Neural cell (in vitro differentiated cells): Measurements from ENCODE around the gene ZNF22. TPM values are rescaled to one million over a fixed set of nuclear protein-coding genes. Genes with fewer than 3 reads are reported as not detected.

Experiments
- H2AFZ ChIP-seq: fragments of 200-600, 300-800 bp; sonication (generic), shearing (Covaris generic); 2 replicates; pipeline ENCODE4 v1.6.0; 2014; ENCODE audit warnings: low read depth, mild to moderate bottlenecking, antibody characterized with exemption, low read length, moderate library complexity
- H3F3A ChIP-seq: fragments of 200-600 bp; shearing (Covaris generic); 2 replicates; pipeline ENCODE4 v1.6.1; 2016; ENCODE audit warnings: mild to moderate bottlenecking, moderate library complexity, mixed read lengths, antibody characterized with exemption, low read length; ENCODE audit not compliant: insufficient read depth, poor library complexity, severe bottlenecking
- H3K27ac ChIP-seq: fragments of 200-600, 300-800 bp; sonication (generic), shearing (Covaris generic); 2 replicates; pipeline ENCODE4 v1.5.1; 2014; ENCODE audit warnings: mild to moderate bottlenecking, low read length, moderate library complexity
- H3K27me3 ChIP-seq: fragments of 300-800, 200-600 bp; sonication (generic), shearing (Covaris generic); 2 replicates; pipeline ENCODE4 v1.6.0; 2014; ENCODE audit warnings: mild to moderate bottlenecking, low read depth, low read length, moderate library complexity; ENCODE audit not compliant: insufficient read depth
- H3K36me3 ChIP-seq: fragments of 300-800, 200-600 bp; sonication (generic), shearing (Covaris generic); 2 replicates; pipeline ENCODE4 v1.5.1; 2014; ENCODE audit warnings: mild to moderate bottlenecking, antibody characterized with exemption, low read length, moderate library complexity; ENCODE audit not compliant: insufficient read depth
- H3K4me2 ChIP-seq: fragments of 300-800, 200-600 bp; sonication (generic), shearing (Covaris generic); 2 replicates; pipeline ENCODE4 v1.6.0; 2014; ENCODE audit warnings: mild to moderate bottlenecking, low read length
- H3K4me3 ChIP-seq: fragments of 300-800, 200-600 bp; sonication (generic), shearing (Covaris generic); 2 replicates; pipeline ENCODE4 v1.5.1; 2014; ENCODE audit warnings: mild to moderate bottlenecking, low read length, moderate library complexity
- H3K79me2 ChIP-seq: fragments of 200-600 bp; shearing (Covaris generic); replicated peaks from 2 replicates; pipeline ENCODE4 v1.6.0; 2014; ENCODE audit warnings: mild to moderate bottlenecking, low read length, moderate library complexity; ENCODE audit not compliant: insufficient read depth
- H3K9ac ChIP-seq: fragments of 300-800, 200-600 bp; sonication (generic), shearing (Covaris generic); 2 replicates; pipeline ENCODE4 v1.6.1; 2016; ENCODE audit warnings: mild to moderate bottlenecking, low read length, mixed read lengths
- H3K9me2 ChIP-seq: fragments of 200-600 bp; shearing (Covaris generic); 2 replicates; pipeline ENCODE4 v1.6.1; 2016; ENCODE audit warnings: mild to moderate bottlenecking, low read length, mixed read lengths; ENCODE audit not compliant: insufficient read depth
- H3K9me3 ChIP-seq: fragments of 200-600, 300-800 bp; sonication (generic), shearing (Covaris generic); 2 replicates; pipeline ENCODE4 v1.6.1; 2016; ENCODE audit warnings: mild to moderate bottlenecking, mixed run types, low read length, moderate library complexity, mixed read lengths
- H4K20me1 ChIP-seq: fragments of 200-600 bp; shearing (Covaris generic); 2 replicates; pipeline ENCODE4 v1.6.1; 2016; ENCODE audit warnings: mild to moderate bottlenecking, mixed run types; ENCODE audit not compliant: insufficient read depth
- EP300 ChIP-seq: fragments of 450-650 bp; conservative IDR thresholded peaks from 2 replicates; pipeline ENCODE4 v1.6.1; 2014; ENCODE audit warnings: antibody characterized with exemption, mild to moderate bottlenecking, moderate library complexity; ENCODE audit not compliant: poor library complexity, severe bottlenecking
- EZH2 ChIP-seq: fragments of 200-600, 300-800 bp; shearing (Covaris generic), sonication (generic); IDR thresholded peaks from 2 replicates; pipeline ENCODE4 v1.6.1; 2014; ENCODE audit warnings: antibody characterized with exemption, low read length, borderline replicate concordance, mild to moderate bottlenecking; ENCODE audit not compliant: insufficient read depth, poor library complexity, severe bottlenecking
- MXI1 ChIP-seq: fragments of 450-650 bp; conservative IDR thresholded peaks from 2 replicates; pipeline ENCODE4 v1.6.1; 2014; ENCODE audit warnings: antibody characterized with exemption, mild to moderate bottlenecking; ENCODE audit not compliant: poor library complexity, severe bottlenecking
- POLR2AphosphoS5 ChIP-seq: IDR thresholded peaks from 2 replicates; pipeline ENCODE4 v1.6.1; 2012
- RAD21 ChIP-seq: fragments of 450-650 bp; conservative IDR thresholded peaks from 2 replicates; pipeline ENCODE4 v1.6.1; 2014; ENCODE audit warnings: antibody characterized with exemption, mild to moderate bottlenecking, moderate library complexity
- SMC3 ChIP-seq: fragments of 450-650 bp; conservative IDR thresholded peaks from 2 replicates; pipeline ENCODE4 v1.6.1; 2014; ENCODE audit warnings: antibody characterized with exemption, mild to moderate bottlenecking, moderate library complexity; ENCODE audit not compliant: poor library complexity
- TAF1 ChIP-seq: IDR thresholded peaks from 2 replicates; pipeline ENCODE4 v1.6.1; 2012; ENCODE audit warnings: low read depth
- polyA plus RNA-seq: library from polyadenylated mRNA; depleted of rRNA; stranded (reverse); fragments of >200 nt; gene quantifications from 2 replicates; pipeline ENCODE4 v1.2.3, GENCODE V29; 2014
- TF ChIP-seq, protein P1 (sequence below): IDR thresholded peaks from 2 replicates; pipeline ENCODE4 v1.6.1; 2012; ENCODE audit warnings: borderline replicate concordance
- TF ChIP-seq, protein P2 (sequence below): fragments of 450-650 bp; IDR thresholded peaks from 2 replicates; pipeline ENCODE4 v1.5.1; 2014; ENCODE audit warnings: antibody characterized with exemption, mild to moderate bottlenecking, moderate library complexity; ENCODE audit not compliant: poor library complexity, severe bottlenecking

Gene ZNF22
- polyA plus RNA-seq, 1 donor from 2014 or later = 32.9 TPM

DNA sequence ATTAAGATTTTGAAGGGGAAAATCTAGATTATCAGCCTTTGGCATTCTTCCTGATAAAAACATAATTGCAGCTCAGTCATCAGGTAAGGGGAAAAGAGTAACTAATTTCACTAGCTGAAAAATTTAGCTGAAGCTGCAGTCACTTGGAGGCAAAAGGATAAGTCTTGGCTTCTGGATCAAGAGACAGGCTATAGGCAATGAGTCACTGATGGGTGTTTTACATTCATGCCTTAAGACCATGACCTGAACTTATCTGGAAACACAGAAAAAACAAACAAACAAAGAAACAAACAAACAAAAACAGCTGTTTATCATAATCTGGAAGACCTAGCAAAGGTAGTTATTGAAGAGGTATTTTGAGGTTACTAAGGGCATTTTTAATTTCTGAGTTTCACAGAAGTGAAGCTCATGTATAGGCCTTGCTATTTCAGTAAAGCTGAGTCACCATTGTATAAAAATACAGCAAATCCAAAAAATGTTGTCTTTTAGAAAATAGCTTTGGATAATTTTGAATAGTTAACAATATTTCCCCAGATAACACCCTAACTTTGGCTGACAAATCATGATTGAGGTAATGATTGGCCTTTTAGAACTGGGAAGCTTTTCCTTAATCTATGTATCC is 40.3 kb downstream of the ZNF22 start:
- no peak overlapping the region for H2AFZ ChIP-seq
- no peak overlapping the region for H3K27ac ChIP-seq
- H3K9me2 ChIP-seq = no peaks in the 10 kb centered on the region
- no peaks in the 10 kb centered on the region for H4K20me1 ChIP-seq
- no peak overlapping the region for H3K4me2 ChIP-seq
- H3K79me2 ChIP-seq = no peaks in the 10 kb centered on the region
- no peak overlapping the region for H3K4me3 ChIP-seq
- no peaks in the 10 kb centered on the region for H3K36me3 ChIP-seq
- no peak overlapping the region for H3K9ac ChIP-seq
- TF ChIP-seq MXI1 = no peak
- TF ChIP-seq, protein P1, sequence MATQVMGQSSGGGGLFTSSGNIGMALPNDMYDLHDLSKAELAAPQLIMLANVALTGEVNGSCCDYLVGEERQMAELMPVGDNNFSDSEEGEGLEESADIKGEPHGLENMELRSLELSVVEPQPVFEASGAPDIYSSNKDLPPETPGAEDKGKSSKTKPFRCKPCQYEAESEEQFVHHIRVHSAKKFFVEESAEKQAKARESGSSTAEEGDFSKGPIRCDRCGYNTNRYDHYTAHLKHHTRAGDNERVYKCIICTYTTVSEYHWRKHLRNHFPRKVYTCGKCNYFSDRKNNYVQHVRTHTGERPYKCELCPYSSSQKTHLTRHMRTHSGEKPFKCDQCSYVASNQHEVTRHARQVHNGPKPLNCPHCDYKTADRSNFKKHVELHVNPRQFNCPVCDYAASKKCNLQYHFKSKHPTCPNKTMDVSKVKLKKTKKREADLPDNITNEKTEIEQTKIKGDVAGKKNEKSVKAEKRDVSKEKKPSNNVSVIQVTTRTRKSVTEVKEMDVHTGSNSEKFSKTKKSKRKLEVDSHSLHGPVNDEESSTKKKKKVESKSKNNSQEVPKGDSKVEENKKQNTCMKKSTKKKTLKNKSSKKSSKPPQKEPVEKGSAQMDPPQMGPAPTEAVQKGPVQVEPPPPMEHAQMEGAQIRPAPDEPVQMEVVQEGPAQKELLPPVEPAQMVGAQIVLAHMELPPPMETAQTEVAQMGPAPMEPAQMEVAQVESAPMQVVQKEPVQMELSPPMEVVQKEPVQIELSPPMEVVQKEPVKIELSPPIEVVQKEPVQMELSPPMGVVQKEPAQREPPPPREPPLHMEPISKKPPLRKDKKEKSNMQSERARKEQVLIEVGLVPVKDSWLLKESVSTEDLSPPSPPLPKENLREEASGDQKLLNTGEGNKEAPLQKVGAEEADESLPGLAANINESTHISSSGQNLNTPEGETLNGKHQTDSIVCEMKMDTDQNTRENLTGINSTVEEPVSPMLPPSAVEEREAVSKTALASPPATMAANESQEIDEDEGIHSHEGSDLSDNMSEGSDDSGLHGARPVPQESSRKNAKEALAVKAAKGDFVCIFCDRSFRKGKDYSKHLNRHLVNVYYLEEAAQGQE = no peak
- TF ChIP-seq POLR2AphosphoS5 = no peak
- TF ChIP-seq, protein P2, sequence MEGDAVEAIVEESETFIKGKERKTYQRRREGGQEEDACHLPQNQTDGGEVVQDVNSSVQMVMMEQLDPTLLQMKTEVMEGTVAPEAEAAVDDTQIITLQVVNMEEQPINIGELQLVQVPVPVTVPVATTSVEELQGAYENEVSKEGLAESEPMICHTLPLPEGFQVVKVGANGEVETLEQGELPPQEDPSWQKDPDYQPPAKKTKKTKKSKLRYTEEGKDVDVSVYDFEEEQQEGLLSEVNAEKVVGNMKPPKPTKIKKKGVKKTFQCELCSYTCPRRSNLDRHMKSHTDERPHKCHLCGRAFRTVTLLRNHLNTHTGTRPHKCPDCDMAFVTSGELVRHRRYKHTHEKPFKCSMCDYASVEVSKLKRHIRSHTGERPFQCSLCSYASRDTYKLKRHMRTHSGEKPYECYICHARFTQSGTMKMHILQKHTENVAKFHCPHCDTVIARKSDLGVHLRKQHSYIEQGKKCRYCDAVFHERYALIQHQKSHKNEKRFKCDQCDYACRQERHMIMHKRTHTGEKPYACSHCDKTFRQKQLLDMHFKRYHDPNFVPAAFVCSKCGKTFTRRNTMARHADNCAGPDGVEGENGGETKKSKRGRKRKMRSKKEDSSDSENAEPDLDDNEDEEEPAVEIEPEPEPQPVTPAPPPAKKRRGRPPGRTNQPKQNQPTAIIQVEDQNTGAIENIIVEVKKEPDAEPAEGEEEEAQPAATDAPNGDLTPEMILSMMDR = no peak
- TF ChIP-seq TAF1 = no peak
- TF ChIP-seq EZH2 = no peak
- TF ChIP-seq SMC3 = no peak
- TF ChIP-seq EP300 = no peak
- TF ChIP-seq RAD21 = no peak
- H3K9me3 ChIP-seq = no peaks in the 10 kb centered on the region
- no peaks in the 10 kb centered on the region for H3F3A ChIP-seq
- H3K27me3 ChIP-seq = no peaks in the 10 kb centered on the region

DNA sequence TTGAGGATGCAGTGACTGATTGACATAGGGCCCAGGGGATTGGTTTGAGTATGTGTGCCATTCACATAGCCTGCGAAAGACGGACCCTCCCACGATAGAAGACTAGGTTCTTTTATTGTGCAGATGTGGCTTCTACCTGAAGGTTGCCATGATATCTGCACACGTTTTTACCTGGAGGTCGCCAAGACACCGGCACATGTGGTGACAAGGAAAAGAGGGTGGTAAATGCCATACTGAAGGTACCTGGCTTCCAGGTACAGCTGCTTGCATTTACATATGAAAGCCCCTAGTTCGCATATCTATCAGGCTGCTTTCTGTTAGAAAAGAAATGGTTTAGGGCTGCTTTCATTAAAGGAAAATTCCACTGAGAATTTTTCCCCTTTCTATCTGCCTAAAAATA is 43.6 kb downstream of the ZNF22 start:
- Histone ChIP-seq H3K27me3 (no peaks in the 10 kb centered on the region), H2AFZ (no peak overlapping the region), H3K27ac (no peak overlapping the region), H3F3A (no peaks in the 10 kb centered on the region), H3K4me2 (no peak overlapping the region), H3K9me3 (no peaks in the 10 kb centered on the region), H3K36me3 (no peaks in the 10 kb centered on the region), H3K9me2 (no peaks in the 10 kb centered on the region), H3K79me2 (no peaks in the 10 kb centered on the region), H4K20me1 (no peaks in the 10 kb centered on the region), H3K4me3 (no peak overlapping the region), H3K9ac (no peak overlapping the region)
- no peak for TF ChIP-seq MXI1
- no peak for TF ChIP-seq EZH2
- TF ChIP-seq RAD21 = no peak
- TF ChIP-seq POLR2AphosphoS5 = no peak
- no peak for TF ChIP-seq SMC3
- TF ChIP-seq TAF1 = no peak
- TF ChIP-seq, protein P2 = no peak
- TF ChIP-seq EP300 = no peak
- TF ChIP-seq, protein P1 = no peak
